Esophagus muscularis mucosa (tissue), 3 donors: ENCODE measurements around the gene DNAJC16.
"Not testable (repeated sequence)": the region's sequence is repeated elsewhere in the genome, so short reads cannot be mapped to it uniquely, and the experiment has no call there.

Experiments used
- CTCF ChIP-seq, 3 experiments: fragments of 200-600 bp in 2 of 3; fragments of 450-650 bp in 1 of 3; sonication (generic) in 2 of 3; IDR thresholded peaks; one replicate each; pipeline ENCODE4 v1.5.1; 2017 to 2019; ENCODE audit warnings: antibody characterized with exemption in 3 of 3, mild to moderate bottlenecking in 2 of 3, moderate library complexity in 1 of 3
- POLR2AphosphoS5 ChIP-seq, 2 donors: sonication (generic); formaldehyde crosslinking; IDR thresholded peaks; one replicate each; pipeline ENCODE4 v1.6.1; 2017; ENCODE audit warnings: antibody characterized with exemption in 2 of 2

- not testable (repeated sequence) for TF ChIP-seq POLR2AphosphoS5, CTCF (IDR thresholded peaks at IDR 0.05)
These were observed 35.6 kb upstream of the DNAJC16 start for GRCh38 chr1:15491010-15491409.
